Activated CD4-positive, CD25-positive, alpha-beta regulatory T cell (primary cell): Measurements from ENCODE around the gene NMNAT3.

Experiments
- DNase-seq, 4 experiments: peaks; one replicate each; lab custom pipeline; 2025; lab: John Stamatoyannopoulos, UW

The NMNAT3 gene

DNA sequence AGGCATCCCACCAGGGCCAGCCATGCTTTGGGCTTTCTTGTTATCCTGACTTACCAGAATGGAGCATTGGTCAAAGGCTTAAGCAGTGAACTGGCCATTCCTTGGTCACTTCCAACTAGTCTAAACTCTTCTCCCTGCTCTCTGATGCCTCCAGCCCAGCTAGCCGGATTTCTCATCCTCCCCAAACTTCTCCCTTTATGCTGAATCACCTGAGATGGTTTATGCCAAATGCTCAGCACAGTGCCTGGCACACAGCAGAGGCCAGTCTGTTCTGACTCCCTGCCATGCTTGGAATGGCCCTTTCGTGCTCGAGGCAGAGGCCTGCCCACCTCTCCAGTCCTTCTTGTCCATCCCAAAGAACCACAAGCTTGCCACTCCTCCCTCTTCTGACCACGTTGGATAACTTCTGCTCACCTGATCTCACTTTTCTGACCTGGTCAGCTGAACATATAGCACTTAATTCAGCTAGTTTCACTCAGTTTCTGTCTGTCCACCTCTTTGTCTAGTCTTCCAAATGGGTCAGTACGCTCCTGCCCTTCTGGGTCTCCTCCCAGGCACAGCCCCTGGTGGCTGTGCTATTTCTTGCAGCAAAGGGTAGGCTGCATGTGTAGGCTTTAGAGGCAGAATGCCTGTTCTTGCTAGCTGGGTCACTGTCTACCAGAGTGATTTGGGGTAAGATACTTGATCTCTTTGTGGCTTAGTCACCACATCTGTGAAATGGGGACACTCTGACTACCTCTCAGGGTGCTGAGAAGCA is 136.1 kb downstream of the NMNAT3 start:
- no peak for DNase-seq

DNA sequence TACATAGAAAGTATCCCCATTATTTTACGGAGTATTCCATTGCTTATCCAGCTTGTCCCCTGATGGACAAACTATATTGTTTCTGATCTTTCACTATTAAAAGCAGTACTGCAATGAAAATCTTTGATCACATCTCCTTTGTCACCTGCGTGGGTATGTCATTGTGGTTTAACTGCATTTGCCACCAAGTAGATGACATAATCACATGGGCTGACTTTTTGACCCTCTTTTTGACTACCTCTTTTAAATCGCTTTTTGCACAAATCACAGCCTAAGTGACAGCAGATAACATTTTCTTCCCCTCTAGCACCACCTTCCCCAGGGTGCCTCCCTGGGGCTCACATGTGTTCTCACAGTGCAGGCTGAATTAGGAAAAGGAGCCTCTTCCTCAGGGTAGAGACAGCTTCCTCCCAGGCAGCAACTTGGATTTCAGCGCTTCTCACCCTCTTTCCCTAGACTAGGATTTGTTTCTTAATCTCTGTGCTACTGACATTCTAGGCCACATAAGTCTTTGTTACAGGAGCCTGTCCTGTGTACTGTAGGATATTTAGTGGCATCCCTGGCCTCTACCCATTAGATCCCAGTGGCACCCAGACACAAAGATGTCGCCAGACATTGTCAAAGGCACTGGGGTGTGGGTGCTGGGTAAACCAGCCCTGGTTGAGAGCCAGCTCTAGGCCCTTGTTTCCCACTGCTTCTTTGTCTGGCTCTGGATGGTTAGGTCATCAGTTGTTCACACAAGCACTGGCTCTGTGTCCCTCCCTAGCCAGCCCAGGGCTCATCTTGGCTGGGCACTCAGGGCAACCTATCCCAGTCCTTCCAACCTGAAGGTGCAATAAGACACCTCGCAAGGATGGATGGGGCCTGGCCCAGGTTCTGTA is 136.9 kb downstream of the NMNAT3 start:
- DNase-seq, result no peak

DNA sequence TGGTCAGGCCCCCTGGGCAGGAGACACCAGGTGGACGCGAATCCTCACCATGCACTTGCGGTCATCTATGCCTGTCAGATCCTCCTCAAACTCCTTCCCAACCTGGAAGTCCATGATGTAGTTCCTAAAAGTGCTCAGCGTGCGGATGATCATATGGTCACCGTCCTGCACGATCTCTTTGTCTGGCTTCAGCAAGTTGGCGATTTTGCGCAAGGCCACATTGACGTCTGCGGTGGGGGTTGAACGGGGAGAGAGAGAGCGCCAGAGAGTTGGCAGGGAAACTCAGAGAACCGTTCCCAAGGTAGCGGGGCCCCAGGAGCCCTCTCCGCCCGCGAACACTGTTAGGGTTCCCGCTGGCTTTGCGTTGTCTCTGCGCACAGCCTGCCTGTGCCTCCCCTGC is 139.0 kb downstream of the NMNAT3 start:
- no peak for DNase-seq

DNA sequence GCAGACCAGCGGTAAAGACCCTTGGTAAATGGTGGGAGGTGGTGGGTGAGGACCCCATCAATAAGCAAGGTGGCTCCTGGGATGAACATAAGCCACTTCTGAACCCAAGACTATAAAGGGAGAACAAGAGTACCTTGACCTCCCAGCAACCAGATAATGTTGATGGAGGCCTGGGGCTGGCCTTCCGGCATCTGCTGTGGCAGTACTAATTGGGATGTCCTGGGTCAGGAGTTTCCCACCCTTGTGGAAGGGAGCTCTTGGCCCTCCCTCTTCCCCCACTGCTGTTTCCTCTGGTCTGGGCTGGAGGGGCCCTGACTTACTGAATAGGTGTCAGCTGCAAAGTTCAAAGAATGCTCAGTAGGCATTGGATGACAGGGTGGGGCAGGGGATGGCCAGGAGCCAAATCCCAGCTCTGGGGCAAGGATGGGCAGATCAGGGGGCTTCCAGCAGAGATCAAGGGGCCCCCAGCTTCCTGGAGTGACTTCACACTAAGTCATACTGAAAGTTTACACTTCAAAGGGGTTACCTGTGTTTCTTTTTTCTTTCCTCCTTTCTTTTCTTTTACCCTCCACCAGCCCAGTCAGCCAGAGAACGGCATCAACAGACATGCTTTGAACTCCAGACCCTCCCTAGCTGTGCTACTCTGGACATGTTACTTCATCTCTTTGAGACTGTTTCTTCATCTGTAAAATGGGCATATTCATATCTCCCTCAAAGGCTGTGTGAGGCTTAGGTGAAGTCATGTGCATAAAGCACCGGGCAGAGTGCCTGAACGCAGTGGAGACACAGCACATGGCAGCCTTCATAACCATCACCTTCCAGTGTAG is 139.8 kb downstream of the NMNAT3 start:
- DNase-seq, result no peak

DNA sequence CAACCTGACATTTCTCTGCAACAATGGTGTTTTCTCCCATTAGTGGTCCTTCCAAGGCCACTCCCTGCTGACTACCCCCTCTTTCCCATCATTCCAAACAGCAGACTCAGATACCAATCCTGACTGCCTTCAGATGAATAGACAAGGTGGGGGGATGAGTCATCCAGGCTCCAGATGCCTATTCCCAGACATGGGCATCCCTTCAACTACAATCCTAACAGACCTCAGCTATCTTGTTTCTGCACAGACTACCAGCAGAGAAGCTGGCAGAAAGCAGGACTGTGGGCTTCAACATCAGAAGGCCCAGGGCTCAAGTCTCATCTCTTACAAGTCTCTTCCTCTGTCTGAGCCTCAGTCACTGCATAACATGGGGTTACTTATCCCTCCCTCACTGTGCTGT is 140.4 kb downstream of the NMNAT3 start:
- DNase-seq, result no peak

DNA sequence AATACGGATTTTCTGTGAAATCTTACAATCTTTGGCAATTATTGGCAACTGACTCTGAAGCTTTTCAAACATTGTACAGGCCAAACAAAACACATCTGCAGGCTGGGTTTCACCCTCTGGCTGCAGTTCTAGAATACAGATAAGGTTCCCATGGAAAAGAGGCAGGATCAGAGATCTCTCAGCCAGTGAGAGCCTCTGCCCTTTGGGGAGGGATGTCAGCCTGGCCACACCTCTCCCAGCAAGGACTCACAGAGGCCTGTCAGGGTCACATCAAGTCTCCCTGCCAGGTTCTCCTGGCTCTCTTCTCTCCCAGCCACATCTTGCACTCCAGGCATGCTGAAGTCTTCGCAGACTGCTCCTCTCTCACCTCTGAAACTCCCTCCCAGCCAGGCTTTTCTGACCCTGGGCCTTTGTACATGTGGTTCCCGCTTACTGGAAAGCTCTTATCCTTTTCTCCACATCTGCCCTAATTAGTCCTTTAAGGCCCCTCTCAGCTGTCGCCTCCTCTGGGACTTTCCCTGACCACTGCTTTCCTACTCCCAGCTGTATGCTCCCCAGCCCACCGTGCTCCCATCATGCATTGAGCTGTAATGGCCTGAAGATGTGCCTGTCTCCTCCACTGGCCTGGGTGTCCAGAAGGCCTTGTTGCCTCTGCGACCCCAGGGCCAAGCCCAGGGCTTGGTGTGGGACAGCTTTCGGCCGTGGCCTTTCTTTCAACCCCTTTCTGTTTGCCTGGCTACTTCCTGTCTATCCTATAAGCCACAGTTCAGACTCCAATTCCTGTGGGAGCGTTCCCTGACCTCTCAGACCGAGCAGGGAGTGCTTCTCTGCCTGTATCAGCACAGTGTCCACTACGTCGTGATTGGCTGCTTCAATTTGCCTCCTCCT is 142.5 kb downstream of the NMNAT3 start:
- DNase-seq, result no peak

DNA sequence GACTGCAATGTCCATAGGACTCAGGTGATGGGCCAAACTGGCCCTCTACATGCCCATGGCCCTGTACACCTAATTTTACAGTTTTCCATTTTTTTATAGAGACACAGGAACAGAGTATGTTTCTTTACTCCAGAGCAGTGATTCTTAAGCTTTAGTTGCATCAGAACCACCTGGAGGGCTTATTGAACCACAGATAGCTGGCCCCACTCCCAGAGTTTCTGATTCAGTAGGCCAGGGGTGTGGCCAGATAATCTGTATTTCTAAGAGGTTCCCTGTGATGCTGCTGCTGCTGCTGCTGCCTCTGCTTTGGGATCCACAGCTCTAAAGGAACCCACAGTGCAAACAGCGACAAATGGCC is 143.3 kb downstream of the NMNAT3 start:
- no peak for DNase-seq

DNA sequence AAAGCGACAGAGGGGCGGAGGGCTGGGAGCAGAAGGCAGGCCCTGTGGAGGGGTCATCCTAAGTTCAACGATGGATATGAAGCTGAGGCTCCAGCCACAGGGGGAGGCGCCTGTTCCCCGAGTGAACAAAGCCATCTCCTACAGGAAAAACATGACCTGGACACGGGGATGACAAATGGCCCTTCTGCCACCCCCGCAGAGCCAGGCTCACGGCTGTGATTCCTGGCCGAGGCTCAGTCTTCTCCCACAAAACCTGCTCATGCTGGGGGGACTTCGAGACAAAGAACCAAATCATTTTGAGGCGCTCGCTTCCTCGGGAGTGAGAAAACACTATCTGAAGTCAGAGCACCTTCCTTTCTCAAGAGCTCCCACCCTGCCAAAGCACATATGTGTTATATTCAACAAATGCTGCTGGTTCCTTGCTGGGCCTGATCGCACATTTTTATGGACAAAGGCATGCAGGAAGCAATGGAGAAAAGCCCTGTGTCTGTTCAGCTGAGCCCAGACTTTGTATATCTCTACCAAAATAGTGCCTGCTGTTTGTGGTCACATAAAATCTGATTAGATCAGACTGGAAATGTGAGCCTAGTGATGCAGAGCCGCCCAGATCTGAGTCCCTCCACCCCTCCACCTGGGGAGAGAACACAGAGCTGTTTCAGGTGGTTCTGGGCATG is 143.9 kb downstream of the NMNAT3 start:
- no peak for DNase-seq

DNA sequence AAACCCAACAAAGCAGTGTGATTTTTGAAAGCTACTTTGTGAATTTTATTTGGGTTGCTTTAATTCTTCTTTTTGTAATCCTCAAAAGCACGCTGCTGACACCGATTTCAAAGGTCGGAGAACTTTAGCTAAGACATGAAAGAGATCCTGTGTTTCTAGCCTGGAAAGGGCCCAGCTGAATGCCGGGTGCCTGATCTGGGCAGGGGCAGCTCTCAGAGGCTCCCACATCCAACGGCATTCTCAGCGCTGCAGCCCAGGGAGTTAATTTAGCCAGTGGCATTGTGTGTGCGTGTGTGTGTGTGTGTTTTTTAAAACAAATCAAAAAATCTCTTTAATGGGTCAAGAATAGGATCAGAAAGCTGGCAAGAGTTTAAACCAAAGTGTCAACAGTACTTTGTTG is 144.8 kb downstream of the NMNAT3 start:
- no peak for DNase-seq

DNA sequence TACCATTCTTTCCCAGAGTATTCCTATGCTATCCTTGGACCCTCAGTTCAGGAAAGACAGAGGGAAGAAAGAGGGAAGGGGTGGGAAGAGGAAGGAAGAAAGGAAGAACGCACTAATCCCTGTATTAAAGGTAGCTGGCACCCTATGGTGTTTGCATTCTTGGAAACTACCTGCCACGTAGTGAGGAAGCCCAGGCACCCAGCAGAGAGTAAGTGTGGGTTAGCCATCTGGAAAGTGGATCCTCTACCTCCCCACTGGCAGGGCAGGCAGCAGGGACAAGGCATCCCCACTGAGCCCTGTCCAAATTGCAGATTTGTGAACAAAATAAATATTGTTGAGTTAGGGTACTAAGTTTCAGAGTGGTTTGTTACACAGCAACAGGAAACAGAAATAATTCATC is 147.1 kb downstream of the NMNAT3 start:
- DNase-seq, result no peak

DNA sequence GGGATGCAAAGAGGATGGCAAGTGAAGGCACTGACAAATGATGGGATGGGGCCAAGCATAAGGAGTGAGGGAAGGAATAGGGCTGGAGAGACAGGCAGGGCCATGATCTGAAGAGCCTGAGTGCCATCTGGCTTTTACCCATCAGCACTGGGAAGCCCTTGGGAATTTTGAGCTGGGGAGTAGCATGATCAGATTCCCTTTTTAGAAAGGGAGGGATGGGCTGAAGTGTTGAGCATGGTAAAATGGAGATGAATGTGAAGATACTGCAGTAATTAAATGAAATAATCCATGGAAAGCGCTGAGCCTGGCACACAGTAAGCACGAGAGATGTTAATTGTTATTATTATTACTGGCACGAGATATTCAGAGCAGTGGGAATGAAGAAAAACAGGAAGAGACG is 148.1 kb downstream of the NMNAT3 start:
- DNase-seq, result no peak

DNA sequence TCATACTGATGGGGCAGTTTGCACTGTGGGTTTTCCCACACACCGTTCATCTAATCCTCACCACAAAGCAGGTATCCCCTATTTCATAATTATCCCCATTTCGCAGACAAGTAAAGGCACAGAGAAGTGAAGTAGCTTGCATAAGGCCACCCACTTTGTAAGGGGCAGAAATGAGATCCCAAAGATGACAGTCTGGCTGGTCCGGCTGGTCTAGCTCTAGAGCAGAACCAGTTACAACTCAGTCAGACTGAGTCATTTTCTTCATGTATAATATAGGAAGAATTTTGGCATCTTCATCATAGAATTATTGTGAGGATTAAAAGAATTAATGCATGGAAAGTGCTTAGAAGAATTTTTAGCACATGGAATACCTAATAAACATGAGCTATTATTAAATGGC is 148.8 kb downstream of the NMNAT3 start:
- no peak for DNase-seq

DNA sequence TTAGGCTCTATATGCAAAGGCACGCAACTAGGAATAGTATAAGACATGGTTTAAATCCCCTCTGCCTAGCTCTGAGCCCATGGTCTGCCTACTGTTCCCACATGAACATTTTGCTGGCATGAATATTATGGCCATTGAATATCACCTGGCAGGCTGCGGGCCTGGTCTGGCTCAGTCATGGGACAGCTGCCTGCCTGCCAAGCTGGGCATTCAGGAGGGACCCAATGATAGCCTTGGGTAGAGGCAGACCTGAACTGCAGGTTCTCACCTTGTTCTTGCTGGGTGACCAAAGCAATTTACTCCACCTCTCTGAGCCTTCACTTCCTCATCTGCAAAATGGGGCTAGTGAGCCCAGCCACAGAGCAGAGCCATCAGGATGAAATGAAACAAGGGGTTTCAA is 149.5 kb downstream of the NMNAT3 start:
- DNase-seq, result no peak

DNA sequence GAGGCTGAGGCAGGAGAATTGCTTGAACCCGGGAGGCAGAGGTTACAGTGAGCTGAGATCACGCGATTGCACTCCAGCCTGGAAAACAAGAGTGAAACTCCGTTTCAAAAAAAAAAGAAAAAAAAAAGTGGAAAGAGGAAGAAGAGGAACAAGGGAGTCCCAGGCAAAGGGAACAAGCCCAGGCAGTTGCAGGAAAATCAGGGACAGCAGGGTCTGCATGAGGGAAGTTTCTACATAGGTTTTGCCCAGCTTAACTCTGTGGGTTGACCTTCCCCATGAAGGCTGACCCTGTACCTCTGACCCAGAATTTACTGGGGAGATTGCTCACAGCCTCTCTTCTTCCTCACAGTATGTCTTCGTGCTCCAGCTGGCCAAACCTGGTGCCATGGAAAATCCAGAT is 150.5 kb downstream of the NMNAT3 start:
- DNase-seq, result no peak

DNA sequence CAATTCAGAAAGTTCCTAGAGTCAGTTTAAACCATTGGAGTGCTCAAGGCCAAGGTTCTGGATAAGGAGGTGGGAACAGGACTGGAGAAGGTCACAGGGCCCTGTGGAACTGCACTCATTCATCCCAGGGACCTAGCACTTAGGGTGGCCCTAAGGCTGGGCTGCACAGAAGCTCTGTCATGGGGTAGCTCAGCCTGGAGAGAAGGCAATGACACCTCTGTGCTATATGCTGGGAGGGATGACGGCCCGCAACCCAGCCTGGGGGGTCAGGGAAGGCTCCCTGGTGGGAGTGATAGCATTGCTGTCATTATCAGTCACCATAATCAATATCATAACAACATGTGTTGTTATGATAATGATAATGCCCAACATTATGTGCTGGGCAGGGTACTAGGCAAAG is 151.6 kb downstream of the NMNAT3 start:
- DNase-seq, result no peak

DNA sequence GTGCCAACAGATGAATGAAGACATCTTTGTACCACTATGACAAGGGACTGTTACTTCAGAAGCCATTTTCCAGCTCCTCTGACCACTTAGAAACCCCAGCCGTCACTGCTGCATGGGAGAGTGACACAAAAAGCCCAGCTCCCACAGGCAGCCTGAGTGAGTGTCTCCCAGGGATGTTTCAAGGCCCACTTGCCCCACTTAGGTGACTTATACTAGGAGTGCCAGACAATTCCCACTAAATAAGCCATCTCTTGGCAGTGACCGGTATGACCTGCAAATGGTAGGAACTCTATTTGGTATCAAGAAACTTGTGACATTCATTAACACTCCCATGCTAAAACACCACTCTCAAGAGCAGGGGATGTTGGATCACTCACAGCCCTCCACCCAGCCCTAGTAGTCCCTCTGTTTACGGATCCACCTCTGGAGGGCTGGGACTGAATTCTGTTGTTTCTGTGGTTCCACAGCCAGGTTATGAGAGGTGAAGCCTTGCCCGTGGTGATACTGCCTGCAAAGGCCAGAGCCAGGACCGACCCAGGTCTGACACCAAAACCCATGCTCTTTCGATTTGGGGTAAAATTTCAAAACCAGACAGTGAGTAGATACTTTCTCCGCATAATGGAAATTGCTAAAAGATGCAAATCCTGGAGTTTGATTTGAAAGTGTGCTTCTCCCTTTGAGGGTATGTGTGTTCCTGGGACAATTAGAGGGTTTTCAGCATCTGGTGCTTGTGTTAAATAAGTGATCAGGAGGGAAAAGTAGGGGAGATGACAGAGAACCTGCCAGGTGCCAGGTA is 152.7 kb downstream of the NMNAT3 start:
- DNase-seq, result no peak

DNA sequence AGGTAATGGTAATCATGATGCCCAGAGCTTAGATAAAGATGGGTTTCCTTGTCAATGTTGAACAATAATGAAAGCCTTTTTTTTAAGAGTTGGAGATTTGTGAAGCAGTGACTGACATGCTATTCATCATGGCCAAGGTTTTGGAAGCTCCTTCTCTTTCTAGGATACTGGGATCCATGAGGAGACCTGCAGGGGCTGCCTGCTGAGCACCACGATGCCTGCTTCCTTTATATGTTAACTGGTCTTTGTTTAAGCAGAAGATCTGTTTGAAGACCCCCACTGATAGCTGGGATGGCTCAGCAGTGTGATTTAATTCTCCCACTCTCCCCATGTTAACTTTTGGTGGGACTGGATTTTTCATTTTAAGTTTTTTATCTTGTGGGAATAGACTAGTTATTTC is 154.1 kb downstream of the NMNAT3 start:
- no peak for DNase-seq

DNA sequence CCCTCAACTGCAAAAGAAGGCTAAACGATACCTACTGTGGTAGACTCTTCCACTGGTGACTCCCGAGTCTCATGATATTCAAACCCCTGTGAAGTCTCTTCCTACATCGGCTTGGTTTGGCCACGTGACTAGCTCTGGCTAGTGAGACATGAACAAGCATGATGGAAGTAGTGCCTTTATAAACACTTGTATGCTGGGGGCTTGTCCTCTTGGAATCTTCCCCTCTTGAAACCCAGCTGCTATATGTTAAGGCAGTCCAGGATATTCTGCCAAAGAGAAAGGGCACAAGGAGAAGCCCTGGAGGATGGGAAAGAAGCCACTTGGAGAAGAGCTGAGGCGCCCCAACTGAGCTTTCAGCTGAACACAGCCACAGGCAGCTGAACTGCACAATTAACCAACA is 154.6 kb downstream of the NMNAT3 start:
- no peak for DNase-seq

DNA sequence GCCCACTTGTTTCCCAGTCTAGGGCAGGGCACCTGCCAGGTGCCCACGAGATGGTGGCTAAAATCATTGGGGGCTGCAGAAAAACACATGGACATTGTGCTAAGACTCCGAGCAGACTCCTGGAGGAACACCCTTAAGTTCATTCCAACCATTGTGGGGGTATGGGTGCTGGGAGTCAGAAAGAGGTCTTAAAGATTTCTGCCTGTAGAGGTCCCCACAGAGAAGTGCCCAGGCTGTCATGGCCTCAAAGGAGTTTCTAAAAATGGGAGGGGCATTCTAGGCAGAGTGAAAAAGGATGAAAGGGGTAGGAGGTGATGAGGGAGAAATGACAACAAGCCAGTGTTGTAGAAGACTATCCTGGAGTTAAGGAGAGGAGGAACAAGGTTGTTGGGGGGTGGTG is 155.4 kb downstream of the NMNAT3 start:
- DNase-seq, result no peak

DNA sequence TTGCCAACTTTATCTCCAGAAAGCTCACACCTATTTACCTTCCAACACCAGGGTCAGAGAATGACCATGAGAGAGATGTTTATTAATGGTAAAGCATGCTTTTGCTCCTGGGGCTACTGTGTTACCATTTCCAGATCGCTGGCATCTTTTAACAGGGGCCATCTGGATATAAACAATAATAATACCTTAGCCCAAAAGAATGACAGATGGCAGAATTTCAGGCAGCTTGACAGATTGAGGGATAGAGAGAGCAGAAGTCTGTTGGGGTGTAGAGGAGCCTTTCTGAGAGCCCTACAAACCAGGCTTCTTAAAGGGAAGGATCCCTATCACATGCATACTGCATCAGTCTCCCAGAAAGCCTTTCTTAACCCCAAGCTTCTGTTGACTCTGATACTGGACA is 156.0 kb downstream of the NMNAT3 start:
- no peak for DNase-seq
